Measurements from ENCODE around the gene SMAD6. TPM values are rescaled to one million over a fixed set of nuclear protein-coding genes. Genes with fewer than 3 reads are reported as not detected.
A peak's percentile ranks its signal among the peaks of the same experiment; 100 is the strongest.

The SMAD6 gene
- total RNA-seq, 2 donors from 2014 or later: 14.8 to 51.2 TPM

- Histone ChIP-seq H3K27me3 (replicated peaks; ENCODE audit: insufficient read depth) (no peaks in the 10 kb centered on the region), H3K4me3 (no peak overlapping the region), H3K4me1 (replicated peaks) (no peaks in the 10 kb centered on the region), H3K27ac (peak overlapping the region in 1 of 2 donors; percentile 19), H3K36me3 (no peaks in the 10 kb centered on the region), H3K9me3 (no peaks in the 10 kb centered on the region)
- intact Hi-C loops (cut with DNase I): no loop called here
- no peak for TF ChIP-seq CTCF (IDR thresholded peaks at IDR 0.05)
- TF ChIP-seq POLR2AphosphoS5 (IDR thresholded peaks at IDR 0.05): no peak
- TF ChIP-seq POLR2A (IDR thresholded peaks at IDR 0.05): no peak
- no peak for DNase-seq (ENCODE audit: low spot score)
- WGBS: 73% methylated on average over 9 of the region's 9 CpGs
These were observed 31.9 kb upstream of the SMAD6 start for GRCh38 chr15:66670175-66670574.

DNA sequence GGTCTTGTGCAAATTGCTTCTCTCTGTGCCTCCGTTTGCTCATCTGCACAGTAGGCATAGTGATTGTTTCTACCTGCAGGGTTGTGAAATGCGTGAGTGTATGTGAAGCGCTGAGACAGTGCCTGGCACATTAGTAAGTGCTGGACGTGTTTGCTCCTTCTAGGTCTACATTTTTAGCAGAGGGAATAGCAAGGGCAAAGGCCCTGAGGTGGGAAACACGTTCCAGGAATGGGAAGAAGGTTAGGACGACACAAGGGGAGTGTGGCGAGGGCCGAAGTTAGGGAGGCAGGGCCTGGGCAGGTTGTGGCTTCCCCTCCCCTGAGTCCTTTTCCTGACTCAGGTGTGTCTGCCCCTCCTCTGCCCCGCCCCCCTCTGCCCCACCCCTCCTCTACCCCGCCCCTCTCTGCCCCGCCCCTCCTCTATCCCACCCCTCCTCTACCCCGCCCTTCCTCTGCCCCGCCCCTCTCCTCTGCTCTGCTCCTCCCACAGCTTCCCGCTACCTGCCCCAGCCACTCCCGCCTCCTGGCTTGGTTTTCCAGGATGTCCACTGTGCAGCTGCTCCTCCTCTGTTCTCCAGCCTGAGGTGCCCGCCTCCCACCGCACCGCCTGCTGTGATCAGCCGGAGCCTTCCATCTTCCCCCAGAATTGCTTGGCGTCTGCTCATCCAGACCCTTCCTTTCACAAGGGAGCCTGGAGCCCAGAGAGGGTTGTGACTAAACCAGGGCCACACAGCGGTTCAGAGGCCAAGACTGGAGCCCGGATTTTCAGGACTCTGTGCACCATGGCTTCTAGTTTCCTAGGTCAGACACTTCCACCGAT is 31.1 kb upstream of the SMAD6 start:
- TF ChIP-seq POLR2AphosphoS5 (IDR thresholded peaks at IDR 0.05) (peak; percentile 22), CTCF (IDR thresholded peaks at IDR 0.05) (no peak)
- peak overlapping the region in 1 of 2 donors; percentile 67 for H3K27ac ChIP-seq
- no peaks in the 10 kb centered on the region for H3K36me3 ChIP-seq
- no peaks in the 10 kb centered on the region for H3K9me3 ChIP-seq
- intact Hi-C loops (cut with DNase I): no loop called here
- DNase-seq (ENCODE audit: low spot score): peak; percentile 85
- no peaks in the 10 kb centered on the region for H3K4me1 ChIP-seq (replicated peaks)
- 52% methylated on average over 23 of the region's 23 CpGs for WGBS
- no peaks in the 10 kb centered on the region for H3K27me3 ChIP-seq (replicated peaks; ENCODE audit: insufficient read depth)
- H3K4me3 ChIP-seq: no peak overlapping the region

DNA sequence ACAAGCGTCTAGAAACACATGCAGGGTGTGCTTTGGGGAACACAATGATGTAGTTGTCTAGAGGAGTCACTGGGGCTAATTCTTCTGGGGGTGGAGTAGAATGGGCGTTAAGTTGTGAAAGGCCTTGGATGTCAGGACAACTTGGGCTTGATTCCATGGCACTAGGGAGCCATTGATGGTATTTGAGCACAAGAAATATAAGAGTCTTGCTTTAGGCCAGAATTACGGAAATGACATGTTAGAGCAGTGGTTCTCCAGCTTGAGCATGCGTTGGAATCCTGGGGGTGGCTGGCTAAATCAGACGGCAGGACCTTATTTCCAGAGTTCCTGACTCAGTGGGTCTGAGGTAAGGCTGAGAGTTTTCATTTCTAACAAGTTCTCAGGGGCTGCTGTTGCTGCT is 29.2 kb upstream of the SMAD6 start:
- H3K27ac ChIP-seq: no peak overlapping the region
- H3K4me3 ChIP-seq: no peak overlapping the region
- no peaks in the 10 kb centered on the region for H3K27me3 ChIP-seq (replicated peaks; ENCODE audit: insufficient read depth)
- 72% methylated on average over 5 of the region's 5 CpGs for WGBS
- intact Hi-C loops (cut with DNase I): no loop called here
- TF ChIP-seq POLR2AphosphoS5 (IDR thresholded peaks at IDR 0.05): no peak
- TF ChIP-seq CTCF (IDR thresholded peaks at IDR 0.05): no peak
- no peak for TF ChIP-seq POLR2A (IDR thresholded peaks at IDR 0.05)
- no peaks in the 10 kb centered on the region for H3K9me3 ChIP-seq
- H3K36me3 ChIP-seq: no peaks in the 10 kb centered on the region
- DNase-seq (ENCODE audit: low spot score): no peak
- H3K4me1 ChIP-seq (replicated peaks): no peaks in the 10 kb centered on the region

- no peaks in the 10 kb centered on the region for H3K9me3 ChIP-seq
- no peaks in the 10 kb centered on the region for H3K27me3 ChIP-seq (replicated peaks; ENCODE audit: insufficient read depth)
- no peaks in the 10 kb centered on the region for H3K36me3 ChIP-seq
- no peak overlapping the region for H3K27ac ChIP-seq
- intact Hi-C loops (cut with DNase I): no loop called here
- no peaks in the 10 kb centered on the region for H3K4me1 ChIP-seq (replicated peaks)
- 73% methylated on average over 27 of the region's 27 CpGs for WGBS
- no peak for TF ChIP-seq POLR2A (IDR thresholded peaks at IDR 0.05)
- no peak for DNase-seq (ENCODE audit: low spot score)
- no peak overlapping the region for H3K4me3 ChIP-seq
These were observed 28.4 kb upstream of the SMAD6 start for GRCh38 chr15:66673410-66674322.

DNA sequence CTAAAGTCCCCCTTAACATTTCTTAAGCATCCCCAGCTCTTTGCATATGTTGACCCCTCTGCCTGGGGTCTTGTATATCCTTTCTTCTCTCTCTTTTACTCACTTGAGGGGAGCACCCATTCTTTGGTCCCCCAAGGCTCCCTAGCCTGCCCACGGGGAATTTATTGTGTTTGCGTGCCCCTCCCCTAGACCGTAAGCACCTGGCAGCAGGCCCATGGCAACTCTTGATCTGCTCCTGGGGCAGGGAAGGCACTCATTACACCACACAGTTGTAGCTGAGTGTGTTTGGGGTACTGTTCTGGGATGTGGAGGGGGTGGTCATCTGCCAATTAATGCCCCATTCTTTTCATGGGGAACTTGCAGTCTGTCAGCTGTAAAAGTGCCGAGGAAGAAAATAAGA is 27.3 kb upstream of the SMAD6 start:
- Histone ChIP-seq H3K36me3 (no peaks in the 10 kb centered on the region), H3K4me3 (no peak overlapping the region), H3K4me1 (replicated peaks) (peaks cover 7% of the 10 kb centered on the region), H3K27ac (no peak overlapping the region), H3K9me3 (no peaks in the 10 kb centered on the region), H3K27me3 (replicated peaks; ENCODE audit: insufficient read depth) (no peaks in the 10 kb centered on the region)
- DNase-seq (ENCODE audit: low spot score): no peak
- WGBS: 54% methylated on average over 4 of the region's 4 CpGs
- intact Hi-C loops (cut with DNase I): no loop called here
- TF ChIP-seq CTCF (IDR thresholded peaks at IDR 0.05) (no peak), POLR2AphosphoS5 (IDR thresholded peaks at IDR 0.05) (no peak), POLR2A (IDR thresholded peaks at IDR 0.05) (no peak)

All from prostate gland (tissue), 2 donors.